Esophagus (tissue), 2 donors: ENCODE data around the gene ZNF626. TPM values are rescaled to one million over a fixed set of nuclear protein-coding genes. Genes with fewer than 3 reads are reported as not detected.
"Not testable (repeated sequence)": the region's sequence is repeated elsewhere in the genome, so short reads cannot be mapped to it uniquely, and the experiment has no call there.

Experiments used
- H3K27ac ChIP-seq, 2 donors: one replicate each; pipeline ENCODE4 v1.5.1; 2013; ENCODE audit warnings: low read depth in 2 of 2, mild to moderate bottlenecking in 2 of 2, inconsistent platforms in 1 of 2, low read length in 1 of 2, moderate library complexity in 1 of 2
- H3K27me3 ChIP-seq, 2 donors: one replicate each; pipeline ENCODE4 v1.6.1; 2013; ENCODE audit warnings: low read length in 2 of 2, control low read depth in 1 of 2, mild to moderate bottlenecking in 1 of 2; ENCODE audit not compliant: insufficient read depth in 2 of 2, control insufficient read depth in 1 of 2
- H3K36me3 ChIP-seq, 2 donors: one replicate each; pipeline ENCODE4 v1.6.1; 2013; ENCODE audit warnings: low read length in 1 of 2; ENCODE audit not compliant: control insufficient read depth in 2 of 2, insufficient read depth in 2 of 2
- H3K4me1 ChIP-seq, 2 donors: one replicate each; pipeline ENCODE4 v1.6.1; 2013; ENCODE audit warnings: low read length in 1 of 2; ENCODE audit not compliant: control insufficient read depth in 2 of 2, insufficient read depth in 2 of 2
- H3K4me3 ChIP-seq, 2 donors: one replicate each; pipeline ENCODE4 v1.5.1; 2013; ENCODE audit warnings: low read length in 2 of 2, mild to moderate bottlenecking in 2 of 2, low read depth in 1 of 2, moderate library complexity in 1 of 2
- H3K9me3 ChIP-seq, 2 donors: one replicate each; pipeline ENCODE4 v1.6.1; 2013; ENCODE audit warnings: mild to moderate bottlenecking in 2 of 2, low read depth in 1 of 2, low read length in 1 of 2, moderate library complexity in 1 of 2; ENCODE audit not compliant: control insufficient read depth in 2 of 2, insufficient read depth in 1 of 2
- WGBS, 2 donors: extraction: QIAGEN DNeasy Blood & Tissue Kit; methylation state at CpG; one replicate each; pipeline ENCODE4 v1.1.7; 2013; 5-methylcytosine and 5-hydroxymethylcytosine counted together
- polyA plus RNA-seq, 2 donors: library from polyadenylated mRNA; stranded (reverse); fragments of 200-250 nt; gene quantifications; one replicate each; pipeline ENCODE4 v1.2.3, GENCODE V29; 2013
- donor health status: healthy with polysubstance abuse.
- donor health status: Bipolar disorder and iron deficiency.

ZNF626 gene
- polyA plus RNA-seq, result 1 to 10 TPM; 1.6 to 2.1 TPM

DNA sequence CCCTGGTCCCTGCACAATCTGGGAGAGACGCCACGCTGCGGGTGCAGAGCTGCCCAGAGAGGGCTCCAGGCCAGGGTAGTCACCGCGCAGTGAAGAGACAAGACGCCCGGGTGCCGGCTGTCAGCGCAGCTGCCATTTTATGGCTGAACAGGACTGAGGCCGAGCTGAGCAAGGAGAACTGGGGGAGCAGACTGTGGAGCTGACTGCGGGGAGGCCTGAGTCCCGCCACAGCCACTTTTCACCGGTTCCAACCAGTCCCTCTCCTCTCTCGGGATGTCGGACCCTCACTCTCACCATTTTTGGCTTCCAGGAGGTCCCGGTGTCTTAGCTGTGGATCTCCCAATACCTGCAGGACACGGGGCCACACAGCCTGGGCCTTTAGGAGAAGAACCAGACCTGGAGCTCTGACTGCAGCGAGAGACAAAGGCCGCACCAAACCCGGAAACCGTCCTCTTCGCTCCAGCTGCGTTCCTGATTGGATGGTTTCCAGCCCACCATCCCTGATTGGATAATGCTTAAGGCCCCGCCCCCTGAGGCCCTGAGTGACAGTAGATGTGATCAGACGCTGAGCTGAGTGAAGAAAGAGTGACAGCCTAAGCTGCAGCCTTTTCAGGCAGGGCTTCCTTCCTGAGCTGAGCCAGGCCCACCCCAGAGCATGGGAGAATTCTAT lies at the start of gene ZNF626:
TSS of gene ZNF626 (minus strand) at position 422 of the 670 bp plus-strand sequence. CDS start at position 297, 125 bp downstream.
- Histone ChIP-seq H3K4me3 (peak within 1 kb of the TSS; percentile 69 to 93), H3K9me3 (peaks cover 5 to 15% of the 10 kb centered on the region in 2 donors), H3K27ac (peak within 1 kb of the TSS; percentile 76 to 97), H3K4me1 (peaks cover 3 to 4% of the 10 kb centered on the region in 2 donors), H3K27me3 (no peaks in the 10 kb centered on the region), H3K36me3 (no peaks in the 10 kb centered on the region)
- 3 to 5% methylated on average over 25 of the region's 25 CpGs for WGBS, 2 donors

GRCh38 chr19:20669263-20669662 lies 7.9 kb upstream of the ZNF626 start:
- no peak overlapping the region for H3K27ac ChIP-seq
- peaks cover 3 to 7% of the 10 kb centered on the region in 2 donors for H3K9me3 ChIP-seq
- no peak overlapping the region for H3K4me3 ChIP-seq
- H3K4me1 ChIP-seq, result peaks cover 0 to 3% of the 10 kb centered on the region in 2 donors
- 84 to 86% methylated on average over 9 of the region's 9 CpGs for WGBS, 2 donors
- H3K27me3 ChIP-seq, result no peaks in the 10 kb centered on the region
- H3K36me3 ChIP-seq, result no peaks in the 10 kb centered on the region

DNA sequence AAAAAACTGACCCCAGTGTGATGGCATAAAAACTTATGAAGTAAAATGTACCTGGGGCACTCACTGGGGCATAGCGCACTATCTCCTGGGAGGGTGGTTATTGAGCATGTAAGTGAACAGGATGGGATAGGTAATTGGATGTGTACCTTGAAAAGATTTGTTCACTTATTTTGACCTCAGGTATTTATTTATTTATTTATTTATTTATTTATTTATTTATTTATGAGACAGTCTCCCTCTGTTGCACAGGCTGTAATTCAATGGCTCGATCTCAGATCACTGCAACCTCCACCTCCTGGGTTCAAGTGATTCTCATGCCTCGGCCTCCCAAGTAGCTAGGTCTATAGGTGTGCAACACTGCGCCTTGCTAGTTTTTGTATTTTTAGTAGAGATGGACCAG lies 5.9 kb upstream of the ZNF626 start:
- no peaks in the 10 kb centered on the region for H3K36me3 ChIP-seq
- WGBS, 2 donors, result 96 to 98% methylated on average over 4 of the region's 4 CpGs
- H3K9me3 ChIP-seq, result peaks cover 3 to 9% of the 10 kb centered on the region in 2 donors
- H3K4me3 ChIP-seq, result no peak overlapping the region
- no peaks in the 10 kb centered on the region for H3K27me3 ChIP-seq
- H3K27ac ChIP-seq, result no peak overlapping the region
- peaks cover 0 to 3% of the 10 kb centered on the region in 2 donors for H3K4me1 ChIP-seq

DNA sequence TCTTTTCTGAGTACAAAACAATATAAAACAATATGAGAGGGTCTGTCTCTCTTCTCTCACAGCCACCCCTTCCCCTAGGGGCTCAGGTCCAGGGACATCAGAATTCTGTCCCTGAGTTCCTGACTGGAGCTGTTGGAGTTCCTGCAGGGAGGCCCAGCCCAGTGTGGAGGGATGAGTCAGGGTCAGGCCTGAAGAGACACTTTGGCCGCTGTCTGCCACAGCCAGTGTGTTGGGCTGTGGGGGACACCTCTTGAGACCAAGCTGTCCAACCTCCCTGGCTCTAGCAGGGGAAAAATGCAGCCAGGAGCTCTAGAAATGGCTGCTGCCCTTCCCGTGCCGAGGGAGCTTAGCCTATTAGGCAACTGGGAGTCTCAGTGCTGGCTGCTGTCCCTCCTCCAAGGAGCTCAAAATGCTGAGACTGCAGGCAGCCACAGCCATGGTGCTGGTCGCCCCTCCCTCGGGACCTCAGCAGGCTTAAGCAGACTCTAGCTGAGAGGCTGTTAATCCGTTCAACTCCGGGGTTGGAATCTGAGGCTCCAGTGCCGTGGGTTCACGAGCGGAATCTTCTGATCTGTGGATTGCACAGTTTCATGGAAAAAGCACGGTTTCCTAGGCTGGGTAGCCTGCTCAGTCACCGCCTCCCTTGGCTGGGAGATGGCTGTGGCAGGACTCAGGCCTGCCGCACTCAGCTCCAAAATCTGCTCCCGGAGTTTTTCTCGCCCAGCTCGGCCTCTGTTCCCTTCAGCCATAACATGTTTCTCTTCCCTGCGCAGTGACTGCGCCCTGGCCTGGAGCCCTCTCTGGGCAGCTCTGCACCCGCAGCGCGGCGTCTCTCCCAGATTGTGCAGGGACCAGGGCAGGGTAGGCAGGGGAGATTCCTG lies 3.8 kb upstream of the ZNF626 start:
- H3K4me1 ChIP-seq, result peaks cover 3 to 4% of the 10 kb centered on the region in 2 donors
- no peak overlapping the region for H3K4me3 ChIP-seq
- H3K36me3 ChIP-seq, result no peaks in the 10 kb centered on the region
- 58 to 65% methylated on average over 22 of the region's 22 CpGs for WGBS, 2 donors
- peaks cover 3 to 9% of the 10 kb centered on the region in 2 donors for H3K9me3 ChIP-seq
- H3K27ac ChIP-seq, result peak overlapping the region; percentile 37 to 71
- H3K27me3 ChIP-seq, result no peaks in the 10 kb centered on the region

DNA sequence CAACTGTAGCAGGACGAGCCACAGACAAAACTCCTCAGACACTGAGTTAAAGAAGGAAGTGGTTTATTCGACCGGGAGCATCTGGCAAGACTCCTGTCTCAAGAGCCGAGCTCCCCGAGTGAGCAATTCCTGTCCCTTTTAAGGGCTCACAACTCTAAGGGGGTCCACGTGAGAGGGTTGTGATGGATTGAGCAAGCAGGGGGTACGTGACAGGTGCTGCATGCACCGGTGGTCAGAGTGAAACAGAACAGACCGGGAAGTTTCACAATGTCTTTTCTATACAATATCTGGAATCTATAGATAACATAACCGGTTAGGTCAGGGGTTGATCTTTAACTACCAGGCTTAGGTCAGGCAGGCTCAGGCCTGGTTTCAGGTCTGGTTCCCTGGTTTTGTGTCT lies 3.1 kb upstream of the ZNF626 start:
- not testable (repeated sequence) for H3K4me1 ChIP-seq, H3K27ac ChIP-seq, H3K9me3 ChIP-seq, H3K27me3 ChIP-seq, H3K36me3 ChIP-seq, H3K4me3 ChIP-seq
- WGBS, 2 donors, result 52 to 54% methylated on average over 10 of the region's 10 CpGs

DNA sequence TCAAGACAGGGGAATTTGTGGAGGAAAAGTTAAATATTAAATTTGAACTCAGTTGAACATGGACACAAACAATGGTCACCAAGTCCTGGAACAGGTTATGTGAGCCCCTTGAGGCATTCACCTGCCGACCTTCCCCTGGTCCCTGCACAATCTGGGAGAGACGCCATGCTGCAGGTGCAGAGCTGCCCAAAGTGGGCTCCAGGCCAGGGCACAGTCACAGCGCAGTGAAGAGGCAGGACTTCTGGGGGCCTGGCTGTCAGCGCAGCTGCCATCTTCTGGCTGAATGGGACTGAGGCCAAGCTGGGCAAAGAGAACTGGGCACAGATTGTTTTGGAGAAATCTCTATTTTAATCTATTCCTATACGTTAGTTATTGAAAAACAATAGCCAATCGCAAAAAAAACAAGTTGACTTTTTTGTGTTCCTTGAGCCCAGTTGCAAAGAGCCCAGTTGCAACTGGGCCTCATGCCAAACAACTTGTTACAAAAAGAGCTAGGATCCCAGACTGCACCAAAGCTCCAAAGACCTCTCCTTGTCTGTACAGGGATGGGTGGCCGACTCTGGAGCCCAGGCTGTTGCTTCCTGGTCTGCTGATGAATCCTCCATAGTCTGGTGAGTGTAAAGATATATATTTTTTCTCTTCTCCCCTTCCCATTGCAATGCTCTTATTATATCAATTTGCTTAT lies 1.2 kb upstream of the ZNF626 start:
- 86 to 91% methylated on average over 7 of the region's 7 CpGs for WGBS, 2 donors
- Histone ChIP-seq H3K4me1 (peaks cover 3 to 4% of the 10 kb centered on the region in 2 donors), H3K9me3 (peaks cover 5 to 15% of the 10 kb centered on the region in 2 donors)

GRCh38 chr19:20660473-20661140 lies 764 bp downstream of the ZNF626 start:
- H3K4me1 ChIP-seq, result peaks cover 3 to 4% of the 10 kb centered on the region in 2 donors
- peak overlapping the region; percentile 76 to 97 for H3K27ac ChIP-seq
- 29 to 38% methylated on average over 29 of the region's 29 CpGs for WGBS, 2 donors
- no peaks in the 10 kb centered on the region for H3K36me3 ChIP-seq
- H3K4me3 ChIP-seq, result peak overlapping the region; percentile 69 to 93
- no peaks in the 10 kb centered on the region for H3K27me3 ChIP-seq
- peaks cover 5 to 15% of the 10 kb centered on the region in 2 donors for H3K9me3 ChIP-seq

More for the DNA sequence above, 1.2 kb upstream of the ZNF626 start:
- H3K4me3 ChIP-seq, result no peak overlapping the region
- no peaks in the 10 kb centered on the region for H3K27me3 ChIP-seq
- no peaks in the 10 kb centered on the region for H3K36me3 ChIP-seq
- no peak overlapping the region for H3K27ac ChIP-seq

DNA sequence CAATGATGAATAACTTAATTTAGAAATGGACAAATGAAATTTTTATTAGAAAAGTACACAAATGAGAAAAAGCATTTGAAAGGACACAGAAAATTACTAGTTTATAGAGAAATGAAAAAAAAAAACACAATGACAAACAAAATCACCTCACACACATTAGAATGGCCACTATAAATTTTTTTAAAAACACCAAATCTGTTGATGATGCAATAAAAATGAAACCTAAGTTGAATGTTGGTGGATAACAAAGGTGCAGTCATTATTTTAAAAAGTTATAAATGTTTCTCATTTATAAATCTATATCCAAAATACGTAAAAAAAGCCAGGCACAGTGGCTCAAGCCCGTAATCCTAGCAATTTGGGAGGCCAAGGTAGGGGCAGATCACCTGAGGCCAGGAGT lies 20.8 kb downstream of the ZNF626 start:
- no peaks in the 10 kb centered on the region for H3K27me3 ChIP-seq
- no peak overlapping the region for H3K27ac ChIP-seq
- H3K4me1 ChIP-seq, result no peaks in the 10 kb centered on the region
- no peak overlapping the region for H3K4me3 ChIP-seq
- H3K9me3 ChIP-seq, result peaks cover 0 to 27% of the 10 kb centered on the region in 2 donors
- WGBS, 2 donors, result 93 to 96% methylated on average over 2 of the region's 2 CpGs
- H3K36me3 ChIP-seq, result peaks cover 0 to 11% of the 10 kb centered on the region in 2 donors

DNA sequence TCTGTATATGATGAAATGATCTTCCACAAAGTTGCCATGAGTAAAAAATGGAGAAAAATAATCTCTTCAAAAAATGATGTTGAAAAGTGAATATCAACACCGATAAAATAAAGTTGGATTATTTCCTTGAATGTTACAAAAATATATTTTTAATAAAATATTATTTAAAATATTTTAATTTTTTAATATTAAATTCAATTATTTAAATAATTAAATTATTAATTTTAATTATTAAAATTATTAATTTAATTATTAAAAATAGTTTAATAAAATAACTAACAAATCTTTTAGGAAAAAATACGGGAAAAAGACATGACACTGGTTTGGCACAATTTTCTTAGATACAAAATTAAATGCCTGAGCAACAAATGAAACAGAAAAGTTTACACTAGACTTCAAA lies 21.3 kb downstream of the ZNF626 start:
- Histone ChIP-seq H3K27ac (no peak overlapping the region), H3K9me3 (peaks cover 0 to 31% of the 10 kb centered on the region in 2 donors), H3K4me3 (no peak overlapping the region), H3K4me1 (no peaks in the 10 kb centered on the region), H3K36me3 (peaks cover 0 to 11% of the 10 kb centered on the region in 2 donors), H3K27me3 (no peaks in the 10 kb centered on the region)
- 97% methylated on average over 2 of the region's 2 CpGs for WGBS, 2 donors
